HG03060 (cell line): ENCODE results near the gene SEMA3G.

Experiments used
- ATAC-seq: cut with Tn5 transposase; IDR thresholded peaks from one replicate; pipeline ENCODE4 v1.9.1; 2021; ENCODE audit warnings: low read depth, moderate number of reproducible peaks; ENCODE audit not compliant: unreplicated experiment

SEMA3G gene

GRCh38 chr3:52423173-52423572, 21.7 kb downstream of the SEMA3G start:
- no peak for ATAC-seq

GRCh38 chr3:52422669-52423068, 22.2 kb downstream of the SEMA3G start:
- ATAC-seq = no peak

- no peak for ATAC-seq
Measured at GRCh38 chr3:52420388-52420787, 24.5 kb downstream of the SEMA3G start.

- no peak for ATAC-seq
Measured at GRCh38 chr3:52415800-52416199, 29.1 kb downstream of the SEMA3G start.

- no peak for ATAC-seq
Measured at GRCh38 chr3:52408466-52408865, 36.4 kb downstream of the SEMA3G start.

GRCh38 chr3:52407779-52408178, 37.1 kb downstream of the SEMA3G start:
- ATAC-seq = no peak

GRCh38 chr3:52406791-52407510, 38.0 kb downstream of the SEMA3G start:
- no peak for ATAC-seq

- ATAC-seq = no peak
Measured at GRCh38 chr3:52406231-52406661, 38.7 kb downstream of the SEMA3G start.

- no peak for ATAC-seq
Measured at GRCh38 chr3:52405601-52406110, 39.2 kb downstream of the SEMA3G start.

- ATAC-seq = no peak
Measured at GRCh38 chr3:52405066-52405465, 39.8 kb downstream of the SEMA3G start.

- no peak for ATAC-seq
Measured at GRCh38 chr3:52404391-52404790, 40.5 kb downstream of the SEMA3G start.

- no peak for ATAC-seq
Measured at GRCh38 chr3:52403955-52404354, 40.9 kb downstream of the SEMA3G start.

GRCh38 chr3:52403271-52403841, 41.5 kb downstream of the SEMA3G start:
- no peak for ATAC-seq

GRCh38 chr3:52402706-52403270, 42.1 kb downstream of the SEMA3G start:
- ATAC-seq = no peak

GRCh38 chr3:52402101-52402521, 42.8 kb downstream of the SEMA3G start:
- no peak for ATAC-seq

GRCh38 chr3:52401551-52401950, 43.4 kb downstream of the SEMA3G start:
- no peak for ATAC-seq

- ATAC-seq = no peak
Measured at GRCh38 chr3:52401021-52401420, 43.9 kb downstream of the SEMA3G start.

- no peak for ATAC-seq
Measured at GRCh38 chr3:52400275-52400793, 44.6 kb downstream of the SEMA3G start.

- no peak for ATAC-seq
Measured at GRCh38 chr3:52399593-52399992, 45.3 kb downstream of the SEMA3G start.

GRCh38 chr3:52399131-52399530, 45.8 kb downstream of the SEMA3G start:
- ATAC-seq = no peak

- no peak for ATAC-seq
Measured at GRCh38 chr3:52398670-52399081, 46.2 kb downstream of the SEMA3G start.
